Left ventricle myocardium inferior (tissue), 1 donor: ENCODE data around the gene LRRFIP2. TPM values are rescaled to one million over a fixed set of nuclear protein-coding genes. Genes with fewer than 3 reads are reported as not detected.

ENCODE experiments used
- DNase-seq: peaks from one replicate; pipeline ENCODE4 v3.0.0-alpha.2; 2020
- H3K27ac ChIP-seq: fragments of 200-600 bp; replicated peaks from 2 replicates; pipeline ENCODE4 v1.8.0; 2021
- H3K27me3 ChIP-seq: fragments of 200-600 bp; 2 replicates; pipeline ENCODE4 v1.8.0; 2021; ENCODE audit warnings: low read depth
- H3K36me3 ChIP-seq: fragments of 200-600 bp; 2 replicates; pipeline ENCODE4 v1.8.0; 2021
- H3K4me1 ChIP-seq: fragments of 200-600 bp; 2 replicates; pipeline ENCODE4 v1.8.0; 2021
- H3K4me3 ChIP-seq: fragments of 200-600 bp; 2 replicates; pipeline ENCODE4 v1.8.0; 2021; ENCODE audit warnings: mild to moderate bottlenecking, moderate library complexity
- H3K9me3 ChIP-seq: fragments of 200-600 bp; replicated peaks from 2 replicates; pipeline ENCODE4 v1.8.0; 2021
- intact Hi-C: fragments of 100-400 bp; cut with micrococcal nuclease; formaldehyde crosslinking; loops from one replicate; pipeline ENCODE4 v1.11.0; 2022
- total RNA-seq: library from RNA; stranded (reverse); fragmentation: NEBNext Ultra II Directional; extraction: Animal tissue kit (Norgen Biotek cat#: 25700); gene quantifications from one replicate; pipeline ENCODE4 v1.2.1, GENCODE V29; 2021
- TF ChIP-seq, protein P1 (sequence below): fragments of 200-600 bp; IDR thresholded peaks from 2 replicates; pipeline ENCODE4 v1.8.0; 2021; ENCODE audit warnings: antibody characterized with exemption, mild to moderate bottlenecking, borderline replicate concordance
- donor health status: DM: no; HTN: yes; CAD: no; lungs with severe emphysema.

LRRFIP2 gene
- total RNA-seq, 1 donor from 2014 or later = 155 TPM

DNA sequence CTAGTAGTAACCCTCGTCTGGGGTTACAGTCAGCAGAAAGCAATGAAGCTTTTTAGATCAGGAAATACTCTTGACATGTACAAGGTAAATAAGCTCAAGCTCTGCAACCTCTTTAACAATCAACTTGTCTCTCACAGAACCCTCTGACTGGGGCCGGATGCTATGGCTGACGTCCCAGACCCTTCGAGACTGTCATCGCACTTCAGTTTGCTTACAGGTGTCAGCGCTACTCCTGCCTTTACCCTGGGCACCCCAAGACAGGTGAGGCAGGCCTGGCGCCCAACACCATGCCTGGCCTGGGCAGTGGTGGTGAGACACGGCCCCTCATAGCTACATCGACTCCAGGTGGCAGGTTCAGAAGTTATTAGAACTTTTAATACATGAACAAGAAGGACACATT is 30.6 kb downstream of the LRRFIP2 start:
- H3K36me3 ChIP-seq = peaks cover 29% of the 10 kb centered on the region
- TF ChIP-seq, protein P1, sequence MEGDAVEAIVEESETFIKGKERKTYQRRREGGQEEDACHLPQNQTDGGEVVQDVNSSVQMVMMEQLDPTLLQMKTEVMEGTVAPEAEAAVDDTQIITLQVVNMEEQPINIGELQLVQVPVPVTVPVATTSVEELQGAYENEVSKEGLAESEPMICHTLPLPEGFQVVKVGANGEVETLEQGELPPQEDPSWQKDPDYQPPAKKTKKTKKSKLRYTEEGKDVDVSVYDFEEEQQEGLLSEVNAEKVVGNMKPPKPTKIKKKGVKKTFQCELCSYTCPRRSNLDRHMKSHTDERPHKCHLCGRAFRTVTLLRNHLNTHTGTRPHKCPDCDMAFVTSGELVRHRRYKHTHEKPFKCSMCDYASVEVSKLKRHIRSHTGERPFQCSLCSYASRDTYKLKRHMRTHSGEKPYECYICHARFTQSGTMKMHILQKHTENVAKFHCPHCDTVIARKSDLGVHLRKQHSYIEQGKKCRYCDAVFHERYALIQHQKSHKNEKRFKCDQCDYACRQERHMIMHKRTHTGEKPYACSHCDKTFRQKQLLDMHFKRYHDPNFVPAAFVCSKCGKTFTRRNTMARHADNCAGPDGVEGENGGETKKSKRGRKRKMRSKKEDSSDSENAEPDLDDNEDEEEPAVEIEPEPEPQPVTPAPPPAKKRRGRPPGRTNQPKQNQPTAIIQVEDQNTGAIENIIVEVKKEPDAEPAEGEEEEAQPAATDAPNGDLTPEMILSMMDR = no peak
- peak overlapping the region; percentile 25 for H3K27ac ChIP-seq
- DNase-seq = no peak
- intact Hi-C loops = no loop called here
- peaks cover 97% of the 10 kb centered on the region for H3K4me1 ChIP-seq
- H3K27me3 ChIP-seq = no peaks in the 10 kb centered on the region
- H3K9me3 ChIP-seq = no peaks in the 10 kb centered on the region
- no peak overlapping the region for H3K4me3 ChIP-seq

GRCh38 chr3:37141676-37142075 is 32.7 kb downstream of the LRRFIP2 start:
- Histone ChIP-seq H3K27me3 (no peaks in the 10 kb centered on the region), H3K9me3 (no peaks in the 10 kb centered on the region), H3K27ac (peak overlapping the region; percentile 74), H3K4me3 (no peak overlapping the region), H3K36me3 (peaks cover 14% of the 10 kb centered on the region), H3K4me1 (peaks cover 84% of the 10 kb centered on the region)
- TF ChIP-seq, protein P1 = no peak
- no peak for DNase-seq
- intact Hi-C loops = no loop called here

DNA sequence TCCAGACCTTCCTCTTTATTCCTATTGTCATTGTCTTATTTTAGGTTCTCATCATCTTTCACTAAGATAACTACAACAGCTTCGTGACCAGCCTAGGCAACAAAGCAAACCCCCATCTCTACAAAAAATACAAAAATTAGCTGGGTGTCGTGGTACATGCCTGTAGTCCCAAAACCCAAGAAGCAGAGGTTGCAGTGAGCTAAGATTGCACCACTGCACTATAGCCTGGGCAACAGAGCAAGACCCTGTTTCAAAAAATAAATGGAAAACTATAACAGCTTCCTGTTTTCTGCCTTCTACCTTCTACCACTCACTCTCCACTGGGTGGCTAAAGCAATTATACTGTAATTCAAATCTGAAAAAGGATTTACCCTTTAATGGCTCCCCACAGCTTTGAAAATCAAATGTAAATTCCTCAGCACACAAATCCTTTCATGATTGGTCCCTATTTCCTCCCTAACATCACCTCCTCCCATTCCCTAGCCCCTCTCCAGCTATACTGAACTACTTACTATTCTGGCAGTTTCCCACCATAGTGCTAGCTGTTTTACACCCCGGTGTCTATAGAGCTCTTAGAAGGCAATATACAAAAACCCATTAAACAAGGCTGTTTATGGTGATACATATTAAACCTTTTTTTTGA is 33.4 kb downstream of the LRRFIP2 start:
- no peak for DNase-seq
- TF ChIP-seq, protein P1 = no peak
- H3K27ac ChIP-seq = peak overlapping the region; percentile 74
- peaks cover 78% of the 10 kb centered on the region for H3K4me1 ChIP-seq
- H3K36me3 ChIP-seq = peaks cover 13% of the 10 kb centered on the region
- intact Hi-C loops = no loop called here
- H3K27me3 ChIP-seq = no peaks in the 10 kb centered on the region
- H3K9me3 ChIP-seq = no peaks in the 10 kb centered on the region
- no peak overlapping the region for H3K4me3 ChIP-seq

DNA sequence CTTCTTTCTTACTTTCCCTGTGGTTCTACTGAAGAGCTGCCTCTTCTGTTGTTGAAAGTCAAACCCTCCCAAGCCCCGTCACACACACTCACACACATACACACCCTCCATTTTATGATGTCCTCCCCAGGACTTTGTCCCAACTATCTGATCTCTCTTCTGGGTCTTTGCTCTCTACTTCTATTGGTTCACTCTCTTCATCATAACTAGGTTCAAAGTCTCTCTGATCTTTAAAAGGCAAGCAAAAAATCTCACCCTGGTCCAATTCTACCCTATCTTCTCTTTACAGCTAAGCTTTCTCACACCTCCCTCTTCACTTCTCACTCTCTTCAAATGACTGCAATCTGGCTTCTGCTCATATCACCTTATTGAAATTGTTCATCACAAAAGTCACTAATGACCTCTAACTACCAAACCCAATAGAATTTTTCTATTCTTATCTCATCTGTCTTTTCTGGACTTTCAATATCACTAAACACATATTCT is 34.8 kb downstream of the LRRFIP2 start:
- Histone ChIP-seq H3K27ac (peak overlapping the region; percentile 74), H3K36me3 (peaks cover 13% of the 10 kb centered on the region), H3K27me3 (no peaks in the 10 kb centered on the region), H3K4me3 (no peak overlapping the region), H3K9me3 (no peaks in the 10 kb centered on the region), H3K4me1 (peaks cover 66% of the 10 kb centered on the region)
- intact Hi-C loops = no loop called here
- TF ChIP-seq, protein P1 = no peak
- DNase-seq = no peak

DNA sequence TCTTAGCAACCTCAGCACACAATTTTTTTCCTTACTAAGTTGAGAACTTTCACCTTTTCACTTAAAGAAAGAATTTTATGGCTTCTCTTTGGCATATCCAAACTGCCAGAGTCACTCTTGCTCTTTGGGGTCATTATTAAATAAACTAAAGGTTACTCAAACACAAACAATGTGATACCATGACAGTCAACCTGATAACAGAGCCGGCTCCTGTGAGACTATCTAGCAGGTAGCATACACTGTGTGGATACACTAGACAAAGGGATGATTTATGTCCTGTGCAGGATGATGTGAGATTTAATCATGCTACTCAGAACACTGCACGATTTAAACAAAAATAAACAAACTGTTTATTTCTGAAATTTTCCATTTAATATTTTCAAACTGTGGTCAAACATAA is 35.6 kb downstream of the LRRFIP2 start:
- no peak for DNase-seq
- Histone ChIP-seq H3K27ac (peak overlapping the region; percentile 74), H3K36me3 (peaks cover 13% of the 10 kb centered on the region), H3K4me1 (peaks cover 64% of the 10 kb centered on the region), H3K27me3 (no peaks in the 10 kb centered on the region), H3K4me3 (no peak overlapping the region), H3K9me3 (no peaks in the 10 kb centered on the region)
- intact Hi-C loops = no loop called here
- TF ChIP-seq, protein P1 = no peak
